ENCODE measurements around the gene IRF2.

DNA sequence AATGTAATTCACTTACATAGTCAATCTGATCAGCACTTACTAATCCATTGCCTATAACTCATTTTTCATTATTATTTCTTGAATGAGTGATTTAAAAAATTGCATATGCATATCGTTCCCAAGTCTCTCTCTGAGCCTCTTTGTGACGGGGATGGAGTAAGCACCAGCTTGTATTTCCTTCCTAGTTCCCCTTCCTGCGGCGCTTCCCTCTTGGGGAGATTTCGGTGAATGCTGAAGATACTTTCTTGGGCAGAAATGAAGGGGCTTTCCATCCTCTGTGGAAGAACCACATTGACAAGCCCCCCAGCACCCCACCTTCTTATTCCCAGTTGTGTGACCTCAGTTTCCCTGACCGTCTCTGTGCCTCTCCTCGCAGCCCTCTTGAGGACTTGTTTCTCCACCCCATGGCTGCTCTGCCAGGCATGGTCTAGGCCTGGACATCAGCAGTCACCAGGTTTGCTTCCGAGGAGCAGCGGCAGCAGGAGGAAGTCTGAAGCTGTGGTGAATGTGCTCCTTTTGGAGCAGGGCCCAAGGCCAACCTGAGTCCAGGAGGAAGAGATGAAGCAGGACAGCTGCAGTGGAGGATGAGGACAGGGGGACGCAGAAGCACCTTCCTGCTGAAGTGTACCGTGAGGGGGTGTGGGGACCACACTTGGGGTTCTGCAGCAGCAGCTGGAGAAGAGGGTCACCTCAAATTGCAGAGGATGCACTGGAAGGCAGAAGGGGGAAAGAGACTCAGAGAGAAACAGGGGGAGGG, 124.9 kb downstream of the IRF2 start:
- TF ChIP-seq POLR2AphosphoS5 (IDR thresholded peaks at IDR 0.05; ENCODE audit: borderline replicate concordance, low read depth, low read length) (no peak), EZH2 (IDR thresholded peaks at IDR 0.05) (no peak)

Data from SK-N-MC (cell line).